Adrenal gland (tissue), 12 donors: Measurements from ENCODE around the gene ANTXR1. TPM values are rescaled to one million over a fixed set of nuclear protein-coding genes. Genes with fewer than 3 reads are reported as not detected.

Experiments used
- DNase-seq, 7 donors: peaks; one replicate each; pipeline ENCODE4 v3.0.0-alpha.2; 2019 to 2020
- H3K27ac ChIP-seq, 5 donors: fragments of 200-600 bp; sonication (generic) in 4 of 5; 1 replicate in 3 of 5; 2 replicates in 2 of 5; pipeline versions ENCODE4 v1.5.1 to v1.8.0; 2016 to 2020; ENCODE audit warnings: mild to moderate bottlenecking in 1 of 5
- H3K27me3 ChIP-seq: fragments of 200-600 bp; 2 replicates; pipeline ENCODE4 v1.8.0; 2021
- H3K36me3 ChIP-seq, 2 donors: fragments of 200-600 bp; replicated peaks in 1 of 2; 1 replicate in 1 of 2; 2 replicates in 1 of 2; pipeline versions ENCODE4 v1.5.1 to v1.8.0; 2018 to 2022
- H3K4me1 ChIP-seq, 2 donors: fragments of 200-600 bp; replicated peaks in 1 of 2; 1 replicate in 1 of 2; 2 replicates in 1 of 2; pipeline versions ENCODE4 v1.5.1 to v1.8.0; 2018 to 2021
- H3K4me3 ChIP-seq, 4 donors: fragments of 200-600 bp; sonication (generic) in 3 of 4; one replicate each; pipeline ENCODE4 v1.5.1; 2016 to 2018
- H3K9me3 ChIP-seq, 3 donors: fragments of 200-600 bp; sonication (generic) in 1 of 3; replicated peaks in 1 of 3; 1 replicate in 2 of 3; 2 replicates in 1 of 3; pipeline versions ENCODE4 v1.5.1 to v1.8.0; 2016 to 2021
- POLR2A ChIP-seq, 2 donors: fragments of 450-650 bp; IDR thresholded peaks; one replicate each; pipeline ENCODE4 v1.6.1; 2017; ENCODE audit warnings: antibody characterized with exemption in 2 of 2, mild to moderate bottlenecking in 2 of 2, moderate library complexity in 1 of 2
- WGBS, 4 donors: extraction: QIAGEN DNeasy Blood & Tissue Kit in 2 of 4; methylation state at CpG; one replicate each; pipeline versions ENCODE4 v1.1.5 to v1.1.7; 2013 to 2017; 5-methylcytosine and 5-hydroxymethylcytosine counted together
- intact Hi-C, 2 donors: fragments of 100-400 bp; cut with DNase I; formaldehyde crosslinking; loops; one replicate each; pipeline versions ENCODE4 v1.14.1 to v1.15.0; 2022 to 2023
- polyA plus RNA-seq, 3 donors: library from polyadenylated mRNA; stranded (reverse); fragments of 200-250 nt in 2 of 3; fragments of 350-450 nt in 1 of 3; fragmentation: Illumina TruSeq in 1 of 3; extraction: RNeasy Lipid Tissue Mini Kit (QIAGEN cat#74804) in 1 of 3; gene quantifications; one replicate each; pipeline ENCODE4 v1.2.3, GENCODE V29; 2013 to 2014
- total RNA-seq, 9 donors: library from RNA; depleted of rRNA in 4 of 9; stranded (reverse); fragments of >200 nt in 4 of 9; fragments of 120-200 nt in 1 of 9; fragmentation: NEBNext Ultra II Directional in 1 of 9; extraction: Animal tissue kit (Norgen Biotek cat#: 25700) in 1 of 9; gene quantifications; one replicate each; pipeline versions ENCODE4 v1.1.0 to v1.2.4, GENCODE V29; 2013 to 2023
- TF ChIP-seq, protein P1 (sequence below), 6 experiments: fragments of 450-650 bp in 4 of 6; fragments of 200-600 bp in 2 of 6; sonication (generic) in 1 of 6; IDR thresholded peaks; 1 replicate in 5 of 6; 2 replicates in 1 of 6; pipeline versions ENCODE4 v1.5.1 to v1.8.0; 2016 to 2021; ENCODE audit warnings: antibody characterized with exemption in 6 of 6, mild to moderate bottlenecking in 2 of 6, moderate library complexity in 1 of 6
- donor health status: healthy with polysubstance abuse.
- donor health status: Bipolar disorder and iron deficiency.
- donor health status: DM: yes; HTN: yes; CAD: no.
- donor health status: DM: no; HTN: no; CAD: no.
- donor health status: DM: no; HTN: no; CAD: no.
- donor health status: DM: yes; HTN: yes; CAD: no.

Gene ANTXR1
- total and polyA plus RNA-seq, 12 donors = 19.0 to 386 (median 119) TPM

DNA sequence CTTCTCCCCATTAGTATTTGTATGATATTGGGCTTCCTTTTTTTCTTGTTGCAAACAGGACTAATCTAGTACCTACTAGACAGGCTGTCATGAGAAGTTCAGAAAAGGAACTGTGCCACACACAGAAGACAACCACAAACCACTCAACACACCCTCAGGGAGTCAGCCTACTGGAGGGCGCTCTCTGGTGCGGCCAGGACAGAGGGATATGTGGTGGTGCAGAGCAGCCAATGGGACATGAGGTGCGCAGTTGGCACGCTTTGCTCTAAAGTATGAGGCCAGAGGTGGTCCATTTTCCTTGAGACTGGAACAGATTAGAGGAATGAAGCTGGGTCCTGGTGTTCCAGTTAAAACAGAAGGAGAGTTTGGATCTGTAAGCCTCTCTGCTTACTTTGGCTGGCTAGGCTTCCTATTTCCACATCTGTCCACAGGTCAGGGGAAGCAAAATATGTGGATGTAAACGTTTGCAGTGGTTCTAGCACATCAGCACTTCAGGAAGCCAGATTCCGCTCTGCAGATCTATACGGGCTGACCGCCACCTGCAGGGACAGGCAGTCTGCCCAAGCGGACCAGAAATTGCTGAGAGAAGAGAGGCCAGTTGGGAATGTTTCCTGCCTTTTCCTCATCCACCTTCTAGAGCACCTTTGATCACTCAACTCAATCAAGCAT lies 260.0 kb downstream of the ANTXR1 start:
- 71 to 79% (median 73%) methylated on average over 8 to 9 of the region's 9 CpGs for WGBS, 4 donors
- DNase-seq = no peak
- peaks cover 0 to 5% of the 10 kb centered on the region in 2 donors for H3K4me1 ChIP-seq
- H3K9me3 ChIP-seq = no peaks in the 10 kb centered on the region
- H3K36me3 ChIP-seq = no peaks in the 10 kb centered on the region
- intact Hi-C loops = no loop called here
- H3K27ac ChIP-seq = peak overlapping the region in 1 of 5 donors; percentile 36
- H3K27me3 ChIP-seq = no peaks in the 10 kb centered on the region
- no peak for TF ChIP-seq POLR2A (IDR thresholded peaks at IDR 0.05)
- H3K4me3 ChIP-seq = no peak overlapping the region

DNA sequence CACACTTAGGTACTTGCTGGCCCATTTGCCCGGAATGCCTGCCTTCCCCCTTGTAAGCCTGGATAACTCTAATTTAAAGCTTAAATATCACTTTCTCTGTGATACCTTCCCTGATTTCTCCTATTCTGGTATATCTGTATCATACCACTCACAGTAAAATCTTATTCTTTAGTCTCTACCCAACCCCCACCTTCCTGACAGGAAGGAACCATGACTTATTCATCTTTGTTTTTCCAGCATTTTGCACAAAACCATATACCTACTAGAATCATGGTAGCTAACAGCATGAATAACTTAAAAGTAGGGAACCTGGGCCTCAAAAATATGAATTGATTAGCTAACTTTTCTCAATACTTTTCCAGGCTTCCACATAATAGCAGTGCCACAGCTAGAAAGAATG lies 262.5 kb downstream of the ANTXR1 start:
- no peaks in the 10 kb centered on the region for H3K9me3 ChIP-seq
- H3K4me1 ChIP-seq = peaks cover 0 to 5% of the 10 kb centered on the region in 2 donors
- H3K27ac ChIP-seq = no peak overlapping the region
- intact Hi-C loops = no loop called here
- H3K36me3 ChIP-seq = no peaks in the 10 kb centered on the region
- no peak for DNase-seq
- no peaks in the 10 kb centered on the region for H3K27me3 ChIP-seq
- H3K4me3 ChIP-seq = no peak overlapping the region
- 96 to 100% (median 97%) methylated on average over 1 of the region's 1 CpG for WGBS, 4 donors
- TF ChIP-seq, protein P1, sequence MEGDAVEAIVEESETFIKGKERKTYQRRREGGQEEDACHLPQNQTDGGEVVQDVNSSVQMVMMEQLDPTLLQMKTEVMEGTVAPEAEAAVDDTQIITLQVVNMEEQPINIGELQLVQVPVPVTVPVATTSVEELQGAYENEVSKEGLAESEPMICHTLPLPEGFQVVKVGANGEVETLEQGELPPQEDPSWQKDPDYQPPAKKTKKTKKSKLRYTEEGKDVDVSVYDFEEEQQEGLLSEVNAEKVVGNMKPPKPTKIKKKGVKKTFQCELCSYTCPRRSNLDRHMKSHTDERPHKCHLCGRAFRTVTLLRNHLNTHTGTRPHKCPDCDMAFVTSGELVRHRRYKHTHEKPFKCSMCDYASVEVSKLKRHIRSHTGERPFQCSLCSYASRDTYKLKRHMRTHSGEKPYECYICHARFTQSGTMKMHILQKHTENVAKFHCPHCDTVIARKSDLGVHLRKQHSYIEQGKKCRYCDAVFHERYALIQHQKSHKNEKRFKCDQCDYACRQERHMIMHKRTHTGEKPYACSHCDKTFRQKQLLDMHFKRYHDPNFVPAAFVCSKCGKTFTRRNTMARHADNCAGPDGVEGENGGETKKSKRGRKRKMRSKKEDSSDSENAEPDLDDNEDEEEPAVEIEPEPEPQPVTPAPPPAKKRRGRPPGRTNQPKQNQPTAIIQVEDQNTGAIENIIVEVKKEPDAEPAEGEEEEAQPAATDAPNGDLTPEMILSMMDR (IDR thresholded peaks at IDR 0.05) = no peak
- TF ChIP-seq POLR2A (IDR thresholded peaks at IDR 0.05) = no peak

DNA sequence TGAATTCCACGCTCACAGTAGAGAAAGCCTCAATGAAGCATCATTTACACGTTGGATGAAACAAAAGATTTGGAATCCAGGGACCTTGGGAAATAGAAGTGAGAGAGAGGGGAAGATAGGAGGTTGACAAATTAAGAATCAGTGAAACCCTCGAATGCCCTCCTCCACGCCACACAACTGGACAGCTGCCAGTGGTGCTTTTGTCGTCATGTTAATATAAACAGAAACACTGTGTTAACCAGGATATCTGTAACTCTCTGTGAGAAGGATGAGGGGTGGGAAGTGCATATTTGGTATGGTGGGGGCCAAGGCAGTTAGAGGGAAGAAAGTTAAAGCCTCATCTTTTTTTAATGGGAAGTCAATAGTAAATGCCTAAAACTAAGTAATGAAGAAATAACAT lies 265.4 kb downstream of the ANTXR1 start:
- no peaks in the 10 kb centered on the region for H3K9me3 ChIP-seq
- H3K27ac ChIP-seq = no peak overlapping the region
- H3K36me3 ChIP-seq = no peaks in the 10 kb centered on the region
- H3K4me3 ChIP-seq = no peak overlapping the region
- TF ChIP-seq, protein P1 (IDR thresholded peaks at IDR 0.05) = no peak
- TF ChIP-seq POLR2A (IDR thresholded peaks at IDR 0.05) = no peak
- no peak for DNase-seq
- no peaks in the 10 kb centered on the region for H3K4me1 ChIP-seq
- intact Hi-C loops = no loop called here
- H3K27me3 ChIP-seq = no peaks in the 10 kb centered on the region
- 37 to 51% (median 48%) methylated on average over 5 of the region's 5 CpGs for WGBS, 4 donors

DNA sequence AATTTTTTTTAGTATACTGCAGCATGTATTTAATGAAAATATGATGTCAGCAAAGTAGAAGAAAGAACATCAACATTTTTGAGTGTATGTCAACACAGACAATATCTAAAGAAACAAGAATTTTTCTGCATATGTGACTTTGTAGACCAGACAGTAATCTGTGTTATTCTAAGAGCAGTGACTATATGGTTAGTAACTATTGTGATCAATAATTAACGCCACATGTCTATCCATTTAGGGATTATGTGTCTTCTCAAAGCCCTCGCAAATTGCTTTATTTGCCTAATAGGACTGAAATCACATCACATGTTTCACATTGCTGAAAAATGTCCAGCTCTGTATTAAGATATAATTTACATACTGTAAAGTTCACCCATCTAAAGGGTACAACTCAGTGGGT lies 266.2 kb downstream of the ANTXR1 start:
- TF ChIP-seq, protein P1 (IDR thresholded peaks at IDR 0.05) = no peak
- no peak for TF ChIP-seq POLR2A (IDR thresholded peaks at IDR 0.05)
- DNase-seq = no peak
- Histone ChIP-seq H3K4me1 (no peaks in the 10 kb centered on the region), H3K9me3 (no peaks in the 10 kb centered on the region), H3K36me3 (no peaks in the 10 kb centered on the region), H3K4me3 (no peak overlapping the region), H3K27ac (no peak overlapping the region), H3K27me3 (no peaks in the 10 kb centered on the region)
- WGBS, 4 donors = 93 to 100% (median 97%) methylated on average over 2 of the region's 2 CpGs
- intact Hi-C loops = no loop called here
